Measurements from ENCODE around the gene SHC3. TPM values are rescaled to one million over a fixed set of nuclear protein-coding genes. Genes with fewer than 3 reads are reported as not detected.
A peak's percentile ranks its signal among the peaks of the same experiment; 100 is the strongest.

Gene SHC3, protein sequence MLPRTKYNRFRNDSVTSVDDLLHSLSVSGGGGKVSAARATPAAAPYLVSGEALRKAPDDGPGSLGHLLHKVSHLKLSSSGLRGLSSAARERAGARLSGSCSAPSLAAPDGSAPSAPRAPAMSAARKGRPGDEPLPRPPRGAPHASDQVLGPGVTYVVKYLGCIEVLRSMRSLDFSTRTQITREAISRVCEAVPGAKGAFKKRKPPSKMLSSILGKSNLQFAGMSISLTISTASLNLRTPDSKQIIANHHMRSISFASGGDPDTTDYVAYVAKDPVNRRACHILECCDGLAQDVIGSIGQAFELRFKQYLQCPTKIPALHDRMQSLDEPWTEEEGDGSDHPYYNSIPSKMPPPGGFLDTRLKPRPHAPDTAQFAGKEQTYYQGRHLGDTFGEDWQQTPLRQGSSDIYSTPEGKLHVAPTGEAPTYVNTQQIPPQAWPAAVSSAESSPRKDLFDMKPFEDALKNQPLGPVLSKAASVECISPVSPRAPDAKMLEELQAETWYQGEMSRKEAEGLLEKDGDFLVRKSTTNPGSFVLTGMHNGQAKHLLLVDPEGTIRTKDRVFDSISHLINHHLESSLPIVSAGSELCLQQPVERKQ
- total RNA-seq (under 1 TPM; 0.15 to 0.71 (median 0.33) TPM), polyA plus RNA-seq (under 1 TPM; 0.29 to 0.68 TPM)
- long read RNA-seq, donor 1 = 0 reads
- long read RNA-seq, donor 2, full-length matches to known transcripts = 1 of 2 reads
- long read RNA-seq, donor 2, partial matches to known transcripts = 0 of 2 reads
- long read RNA-seq, donor 2, other reads (novel, unspliced or antisense) = 1 of 2 reads
- long read RNA-seq, donor 3 = 0 reads

DNA sequence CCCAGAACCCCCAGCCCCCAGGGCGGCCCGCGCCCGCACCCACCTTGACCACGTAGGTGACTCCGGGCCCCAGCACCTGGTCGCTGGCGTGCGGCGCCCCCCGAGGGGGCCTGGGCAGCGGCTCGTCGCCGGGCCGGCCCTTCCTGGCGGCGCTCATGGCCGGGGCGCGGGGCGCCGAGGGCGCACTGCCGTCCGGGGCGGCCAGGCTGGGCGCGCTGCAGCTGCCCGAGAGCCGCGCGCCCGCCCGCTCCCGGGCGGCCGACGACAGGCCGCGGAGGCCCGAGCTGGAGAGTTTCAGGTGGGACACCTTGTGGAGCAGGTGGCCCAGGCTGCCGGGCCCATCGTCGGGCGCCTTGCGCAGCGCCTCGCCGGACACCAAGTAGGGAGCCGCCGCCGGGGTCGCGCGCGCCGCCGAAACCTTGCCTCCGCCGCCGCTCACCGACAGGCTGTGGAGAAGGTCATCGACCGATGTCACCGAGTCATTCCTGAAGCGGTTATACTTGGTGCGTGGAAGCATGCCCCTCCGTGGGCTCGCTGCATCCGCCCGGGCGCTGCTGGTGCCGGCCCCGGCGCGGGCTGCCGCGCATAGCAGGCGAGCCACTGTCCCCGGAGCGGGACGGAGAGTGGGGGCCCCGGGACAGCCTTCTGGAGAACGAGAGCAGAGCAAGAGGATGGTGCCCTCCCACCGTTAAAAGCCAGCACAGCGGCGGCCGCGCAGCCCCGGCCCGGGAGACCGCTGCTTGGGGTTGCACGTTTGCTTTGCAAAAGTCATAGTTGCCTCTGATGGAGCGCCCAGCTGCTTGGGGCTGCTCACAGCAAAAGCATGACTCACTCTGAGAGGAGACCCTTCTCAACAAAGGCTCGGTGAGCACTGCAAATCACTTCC is at the start of gene SHC3:
TSS of gene SHC3 (minus strand) at position 875 of the 886 bp plus-strand sequence. CDS start at position 517, 358 bp downstream.
- H3K27me3 ChIP-seq = peaks cover 11 to 72% (median 48%) of the 10 kb centered on the region in 7 donors
- 1 to 2% methylated on average over 73 to 96 of the region's 96 CpGs for WGBS, 2 donors

DNA sequence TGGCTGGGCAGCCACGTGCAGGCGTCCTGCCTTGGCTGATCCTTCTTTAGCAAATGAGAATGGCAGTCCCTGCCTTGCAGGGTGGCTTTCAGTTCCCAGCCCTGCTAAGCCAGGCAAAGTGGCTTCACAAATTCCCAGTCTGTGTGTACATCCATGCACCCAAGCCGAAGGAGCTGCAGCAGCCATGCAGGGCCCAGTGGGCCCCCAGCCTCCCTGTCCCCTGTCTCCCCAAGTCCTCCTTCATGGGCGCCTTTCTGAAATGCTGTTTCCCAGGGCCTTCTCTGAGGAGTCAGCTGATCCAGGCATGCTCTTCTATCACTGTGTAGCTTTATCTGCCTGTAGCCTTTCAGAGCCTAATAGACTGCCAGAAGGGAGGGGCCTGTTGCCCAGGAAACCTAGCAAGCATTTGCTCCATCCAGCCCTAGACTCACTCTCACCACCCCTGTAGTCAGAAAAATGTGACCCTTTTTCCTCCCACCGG is 47.4 kb upstream of the SHC3 start:
- peaks cover 0 to 6% (median 2%) of the 10 kb centered on the region in 11 donors for H3K9me3 ChIP-seq
- peak in 5 of 8 donors; percentile 43 to 72 (median 51) for ATAC-seq
- DNase-seq = no peak
- peaks cover 0 to 6% (median 0%) of the 10 kb centered on the region in 9 donors for H3K4me1 ChIP-seq
- 43 to 46% methylated on average over 5 of the region's 5 CpGs for WGBS, 2 donors
- H3K4me3 ChIP-seq = no peak overlapping the region
- TF ChIP-seq, protein P1, sequence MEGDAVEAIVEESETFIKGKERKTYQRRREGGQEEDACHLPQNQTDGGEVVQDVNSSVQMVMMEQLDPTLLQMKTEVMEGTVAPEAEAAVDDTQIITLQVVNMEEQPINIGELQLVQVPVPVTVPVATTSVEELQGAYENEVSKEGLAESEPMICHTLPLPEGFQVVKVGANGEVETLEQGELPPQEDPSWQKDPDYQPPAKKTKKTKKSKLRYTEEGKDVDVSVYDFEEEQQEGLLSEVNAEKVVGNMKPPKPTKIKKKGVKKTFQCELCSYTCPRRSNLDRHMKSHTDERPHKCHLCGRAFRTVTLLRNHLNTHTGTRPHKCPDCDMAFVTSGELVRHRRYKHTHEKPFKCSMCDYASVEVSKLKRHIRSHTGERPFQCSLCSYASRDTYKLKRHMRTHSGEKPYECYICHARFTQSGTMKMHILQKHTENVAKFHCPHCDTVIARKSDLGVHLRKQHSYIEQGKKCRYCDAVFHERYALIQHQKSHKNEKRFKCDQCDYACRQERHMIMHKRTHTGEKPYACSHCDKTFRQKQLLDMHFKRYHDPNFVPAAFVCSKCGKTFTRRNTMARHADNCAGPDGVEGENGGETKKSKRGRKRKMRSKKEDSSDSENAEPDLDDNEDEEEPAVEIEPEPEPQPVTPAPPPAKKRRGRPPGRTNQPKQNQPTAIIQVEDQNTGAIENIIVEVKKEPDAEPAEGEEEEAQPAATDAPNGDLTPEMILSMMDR (IDR thresholded peaks at IDR 0.05) = no peak
- intact Hi-C loops (cut with DNase I) = loop anchor here in 1 of 10 donors (10.0 kb wide), 1 partner anchor 111 kb away; no protein-coding TSS in a partner anchor
- H3K27me3 ChIP-seq = peaks cover 0 to 13% (median 0%) of the 10 kb centered on the region in 7 donors
- no peak overlapping the region for H3K27ac ChIP-seq
- H3K36me3 ChIP-seq = no peaks in the 10 kb centered on the region

More for the DNA sequence above, at the start of gene SHC3:
- Histone ChIP-seq H3K36me3 (no peaks in the 10 kb centered on the region), H3K4me3 (peak within 1 kb of the TSS; percentile 18 to 59 (median 54)), H3K4me1 (peaks cover 6 to 37% (median 27%) of the 10 kb centered on the region in 9 donors), H3K9me3 (no peaks in the 10 kb centered on the region), H3K27ac (peak within 1 kb of the TSS in 9 of 10 donors; percentile 20 to 77 (median 71))
- intact Hi-C loops (cut with DNase I) = no loop called here
- TF ChIP-seq, protein P1 (IDR thresholded peaks at IDR 0.05) = no peak
- no peak for ATAC-seq
- peak in 1 of 2 donors; percentile 20 for DNase-seq

DNA sequence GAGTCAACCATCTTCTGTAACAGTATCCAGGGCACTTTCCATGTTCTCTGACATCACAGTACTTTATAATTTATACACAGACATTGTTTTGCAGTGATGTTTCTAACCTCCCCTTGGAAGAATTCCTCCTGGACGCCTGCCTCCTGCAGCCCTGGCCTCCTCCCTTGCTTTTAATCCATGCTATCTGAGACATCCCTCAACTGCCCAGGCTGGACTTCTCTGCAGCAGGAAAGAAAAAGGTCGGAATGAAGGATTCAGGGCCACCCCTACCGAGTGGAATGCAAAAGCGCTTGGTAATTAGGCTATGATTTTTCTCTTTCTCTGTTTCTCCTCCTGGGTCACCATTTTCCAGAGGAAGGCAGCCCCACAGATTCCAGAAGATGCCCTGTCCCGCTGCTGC is 47.0 kb upstream of the SHC3 start:
- WGBS, 2 donors = 58 to 64% methylated on average over 5 of the region's 5 CpGs
- Histone ChIP-seq H3K27me3 (peaks cover 0 to 8% (median 0%) of the 10 kb centered on the region in 7 donors), H3K4me1 (peaks cover 0 to 6% (median 0%) of the 10 kb centered on the region in 9 donors), H3K4me3 (no peak overlapping the region), H3K27ac (no peak overlapping the region), H3K36me3 (no peaks in the 10 kb centered on the region), H3K9me3 (peaks cover 0 to 1% (median 0%) of the 10 kb centered on the region in 11 donors)
- DNase-seq = no peak
- ATAC-seq = no peak
- intact Hi-C loops (cut with DNase I) = loop anchor here in 1 of 10 donors (10.0 kb wide), 1 partner anchor 111 kb away; no protein-coding TSS in a partner anchor
- TF ChIP-seq, protein P1 (IDR thresholded peaks at IDR 0.05) = no peak
